ENCODE measurements around the gene VSTM2L.

The VSTM2L gene

DNA sequence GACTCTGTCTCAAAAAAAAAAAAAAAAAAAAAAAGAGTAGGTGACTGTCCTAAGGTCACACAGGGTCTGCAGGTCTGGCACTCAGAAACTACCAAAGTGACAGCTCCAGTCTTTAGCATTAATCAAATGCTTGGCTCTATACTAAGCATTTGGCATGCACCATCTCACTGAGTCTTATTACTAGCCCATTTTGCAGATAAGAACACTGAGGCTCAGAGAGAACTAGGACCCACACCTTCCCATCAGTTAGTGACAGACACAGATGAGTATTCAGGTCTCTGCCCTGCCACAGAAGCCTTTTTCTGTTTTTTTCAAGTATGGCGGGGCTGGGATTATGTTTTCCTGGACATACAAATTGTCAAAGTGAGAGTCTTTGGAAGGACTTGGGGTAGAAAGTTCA is 23.1 kb upstream of the VSTM2L start:
- no peak for DNase-seq

DNA sequence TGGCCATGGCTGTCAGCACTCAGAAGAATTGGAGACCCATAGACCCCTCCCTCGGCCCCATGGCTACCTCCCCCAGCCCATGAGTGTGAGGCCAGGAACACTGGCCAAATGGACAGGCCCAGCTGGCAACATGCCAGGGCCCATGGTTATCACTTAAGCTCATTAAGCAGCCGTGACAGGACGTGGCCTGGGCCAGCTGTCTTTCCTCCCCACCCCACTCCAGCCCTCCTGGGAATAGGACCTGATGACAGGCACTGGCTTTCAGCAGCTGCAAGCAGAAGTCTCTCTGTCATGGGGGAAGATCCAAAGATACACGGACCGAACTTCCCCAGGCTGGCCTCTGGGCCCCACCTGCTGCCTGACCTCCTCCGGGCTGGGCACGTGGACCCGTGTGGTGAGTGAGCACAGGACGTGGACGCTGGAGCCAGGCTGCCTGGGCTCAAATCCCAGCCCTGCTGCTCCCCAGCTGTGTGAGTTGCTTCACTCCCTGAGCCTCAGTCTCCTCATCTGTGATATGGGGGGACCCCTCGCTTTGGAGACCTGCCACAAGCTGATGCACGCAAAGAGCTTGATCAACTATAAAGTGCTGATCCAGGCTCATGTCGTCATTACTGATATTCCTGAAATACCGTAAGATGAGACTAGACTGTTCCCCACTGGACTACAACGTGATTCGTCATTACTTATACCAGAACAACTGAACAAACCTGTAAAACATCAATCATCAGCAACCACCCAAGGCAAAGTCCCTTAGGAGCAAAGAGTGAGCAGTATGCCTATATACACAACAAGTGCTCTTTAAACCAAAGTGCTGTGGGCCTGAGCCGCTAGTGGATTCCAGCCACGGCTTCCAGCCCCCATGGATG is 22.0 kb upstream of the VSTM2L start:
- DNase-seq = peak; percentile 56

DNA sequence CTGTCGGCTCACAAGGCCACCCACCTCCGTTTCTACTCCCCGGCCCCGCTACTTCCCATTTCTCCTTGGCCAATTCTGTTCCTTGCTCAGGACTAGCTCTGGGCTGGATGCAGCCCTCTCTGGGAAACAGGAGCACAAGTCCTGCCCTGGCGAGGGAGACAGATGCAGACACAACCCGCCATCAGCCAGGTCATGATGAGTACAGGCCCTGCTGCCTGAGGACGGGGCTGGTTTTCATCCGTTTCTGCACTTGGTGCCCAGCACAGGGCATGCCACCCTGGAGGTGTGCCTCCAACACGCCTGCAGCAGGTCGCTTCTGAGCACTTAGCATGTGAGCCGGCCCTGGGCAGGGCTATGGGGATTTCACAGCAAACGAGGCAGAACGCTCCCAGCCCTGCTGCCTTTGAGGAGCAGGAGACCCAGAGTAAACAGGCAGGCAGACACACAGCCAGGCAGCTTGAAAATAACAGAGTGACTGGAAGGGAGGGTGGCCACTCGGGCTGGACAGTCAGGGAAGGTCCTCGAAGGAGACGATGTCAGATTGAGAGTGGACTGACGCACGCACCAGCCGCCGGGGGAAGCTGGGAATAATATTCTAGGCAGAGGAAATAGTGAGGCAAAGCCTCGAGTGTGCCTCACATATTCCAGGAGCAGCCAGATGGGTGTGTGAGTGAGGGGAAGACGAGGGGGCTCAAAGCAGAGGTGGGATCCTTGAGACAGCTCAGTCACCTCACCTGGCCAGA is 21.2 kb upstream of the VSTM2L start:
- no peak for DNase-seq

DNA sequence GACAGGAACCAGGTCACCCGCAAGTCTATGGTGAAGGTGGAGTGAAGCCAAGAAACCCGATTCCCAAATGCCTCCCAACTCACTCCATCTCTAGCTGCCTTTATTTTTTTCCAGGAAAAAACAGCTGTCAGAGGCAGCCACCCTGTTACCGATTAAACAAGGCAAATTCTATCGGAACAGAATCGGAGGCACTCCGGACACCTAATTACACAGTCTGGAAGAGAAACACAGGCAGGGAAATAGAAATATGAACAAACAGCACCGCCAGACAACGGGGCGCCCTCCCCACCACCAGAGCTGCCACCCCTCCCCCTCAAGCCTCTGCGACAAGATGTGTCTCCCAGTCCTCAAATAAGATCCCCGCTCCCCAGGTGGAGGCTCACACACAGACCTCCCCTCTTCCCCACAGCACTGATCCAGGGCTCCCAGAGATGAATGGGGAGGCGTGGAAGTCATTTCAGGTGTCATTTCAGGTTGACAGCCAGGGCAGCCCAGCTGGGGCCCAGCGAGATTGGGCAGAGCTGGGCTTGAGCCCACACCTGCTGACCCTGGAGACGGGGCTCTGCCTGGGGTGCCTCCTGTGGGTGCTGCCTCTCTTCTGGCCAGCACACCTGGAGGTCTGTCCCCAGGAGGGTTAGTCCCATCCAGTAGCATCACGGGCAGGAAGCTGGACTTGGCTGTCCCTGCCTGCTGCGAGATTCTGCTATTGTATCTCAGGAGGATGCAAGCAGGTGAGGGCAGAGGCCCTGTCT is 19.8 kb upstream of the VSTM2L start:
- DNase-seq = no peak

DNA sequence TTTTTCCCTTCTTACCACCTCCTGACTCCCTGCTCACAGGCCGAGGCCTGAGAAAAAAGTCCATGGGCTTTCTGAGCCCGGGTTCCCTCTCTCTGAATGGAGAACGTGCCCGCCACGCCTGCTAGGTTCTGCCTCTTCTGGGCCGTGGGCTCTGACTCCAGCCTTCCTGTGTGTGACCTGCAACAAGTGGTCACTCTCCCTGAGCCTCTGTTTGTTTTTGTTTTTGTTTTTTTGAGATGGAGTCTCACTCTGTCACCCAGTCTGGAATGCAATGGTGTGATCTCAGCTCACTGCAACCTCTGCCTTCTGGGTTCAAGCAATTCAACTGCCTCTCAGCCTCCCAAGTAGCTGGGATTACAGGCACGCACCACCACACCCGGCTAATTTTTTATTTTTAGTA is 17.9 kb upstream of the VSTM2L start:
- DNase-seq = no peak

DNA sequence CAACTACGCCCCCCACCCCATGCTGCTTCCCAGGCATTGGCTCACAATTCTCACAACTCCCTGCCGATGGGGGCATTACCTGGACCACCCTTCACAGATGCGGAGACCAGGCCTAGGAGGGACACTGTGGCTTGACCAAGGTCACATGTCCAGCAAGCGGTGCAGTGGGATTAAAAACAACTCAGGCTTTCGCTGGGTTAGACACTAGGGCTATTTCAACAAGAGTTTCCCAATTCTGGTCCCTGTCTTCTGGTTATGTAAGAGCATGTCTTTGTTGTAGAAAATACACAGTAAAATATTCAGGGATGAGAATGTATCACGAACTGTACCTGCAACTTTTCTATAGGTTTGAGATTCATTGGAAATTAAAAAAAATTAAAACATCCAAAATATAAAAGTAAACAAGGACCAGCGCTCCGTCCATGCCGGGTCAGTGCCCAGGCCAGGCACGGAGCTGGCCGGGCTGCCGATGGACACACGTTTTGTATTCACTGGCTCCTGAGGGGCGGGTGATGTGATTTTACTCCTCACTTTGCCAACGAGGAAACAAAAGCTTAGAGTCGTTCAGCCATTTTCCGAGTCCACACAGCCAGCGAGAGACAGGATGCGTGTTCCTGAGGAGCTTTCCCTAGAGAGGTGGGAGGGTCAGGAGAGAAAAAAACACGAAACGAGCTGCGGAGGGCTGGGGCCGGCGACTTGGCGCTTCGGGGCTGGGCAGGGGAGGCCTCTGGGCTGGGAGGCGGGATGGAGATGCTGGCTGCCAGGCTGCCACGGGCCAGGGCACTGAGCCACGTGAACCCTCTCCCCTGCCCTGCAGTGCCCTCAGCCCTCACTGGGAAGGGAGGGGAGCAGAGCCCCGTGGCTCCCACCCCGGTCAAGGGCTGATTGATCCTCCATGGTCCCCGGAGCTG is 17.1 kb upstream of the VSTM2L start:
- no peak for DNase-seq

DNA sequence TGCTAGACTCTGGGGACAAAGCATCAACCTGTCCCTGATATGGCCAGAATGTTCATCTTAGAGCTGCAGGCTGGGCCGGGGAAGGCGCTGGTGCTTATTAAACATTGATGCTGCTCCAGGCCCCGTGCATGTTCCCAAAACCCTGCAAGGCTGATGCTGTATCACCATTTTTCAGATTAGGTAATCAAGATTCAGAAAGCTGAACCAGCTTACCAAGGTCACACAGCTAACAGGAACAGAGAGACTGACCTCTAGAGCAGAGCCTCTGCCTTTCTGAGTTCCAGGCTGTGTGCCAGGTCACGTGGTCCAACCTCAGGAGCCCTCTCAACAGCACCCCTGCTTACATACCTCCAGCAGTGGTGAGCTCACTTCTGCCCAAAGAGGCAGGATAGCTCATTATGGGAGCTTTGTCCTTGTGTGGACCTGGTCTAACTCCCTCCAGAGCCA is 16.1 kb upstream of the VSTM2L start:
- no peak for DNase-seq

DNA sequence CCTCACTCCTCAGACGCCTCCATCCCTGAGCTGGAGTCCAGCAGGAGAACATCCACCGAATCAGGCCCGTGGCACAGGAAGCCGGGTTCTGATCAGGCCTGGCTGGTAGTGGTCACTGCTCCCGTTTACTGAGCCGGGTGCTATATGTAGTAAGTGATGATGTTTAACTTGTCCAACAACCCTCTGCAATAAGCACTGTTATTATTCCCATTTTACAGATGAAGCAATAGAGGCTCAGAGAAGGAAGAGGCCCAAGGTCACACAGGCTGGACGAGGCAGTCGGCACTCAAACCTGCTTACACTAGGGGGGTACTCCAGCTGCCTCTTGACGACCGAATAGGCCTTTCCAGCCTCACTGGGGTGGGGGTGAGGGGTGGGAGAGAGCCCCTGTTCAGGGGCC is 14.3 kb upstream of the VSTM2L start:
- DNase-seq = no peak

DNA sequence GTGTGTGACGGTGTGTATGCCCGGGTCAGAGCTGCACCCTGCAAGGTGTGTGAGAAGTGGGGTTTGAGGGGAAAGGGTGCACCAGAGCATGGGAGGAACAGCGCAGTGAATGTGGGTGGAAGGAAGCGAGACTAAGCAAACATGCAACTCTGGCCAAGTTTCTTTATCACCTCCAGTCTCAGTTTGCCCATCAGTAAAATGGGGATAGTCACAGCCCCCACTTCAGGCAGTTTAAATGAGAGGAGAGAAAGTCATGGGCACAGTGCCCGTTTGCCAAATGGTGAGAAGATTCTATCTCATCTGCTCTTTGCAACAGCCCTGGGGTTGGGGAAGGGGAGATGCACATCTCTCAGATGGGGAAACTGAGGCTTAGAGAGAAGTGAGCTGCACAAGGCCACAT is 12.8 kb upstream of the VSTM2L start:
- no peak for DNase-seq

DNA sequence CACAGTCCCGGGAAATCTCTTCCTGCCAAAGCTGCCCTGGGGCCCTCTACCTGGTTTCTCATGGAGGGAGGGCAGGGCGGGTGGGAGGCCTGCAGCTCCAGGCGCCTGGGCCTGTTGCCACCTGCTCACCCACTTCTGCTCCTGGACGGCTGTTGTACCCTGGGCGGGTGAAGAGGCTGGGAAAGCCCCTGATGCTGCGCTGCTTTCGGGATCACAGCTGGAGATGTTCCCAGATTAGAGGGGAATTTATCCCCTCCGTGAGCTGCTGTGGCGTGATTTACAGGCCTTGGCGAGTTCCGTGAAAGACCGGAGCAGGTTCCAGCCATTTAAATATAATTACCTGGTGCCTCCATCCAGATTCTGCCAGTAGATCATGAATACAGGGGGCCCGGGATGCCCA is 12.3 kb upstream of the VSTM2L start:
- DNase-seq = no peak

DNA sequence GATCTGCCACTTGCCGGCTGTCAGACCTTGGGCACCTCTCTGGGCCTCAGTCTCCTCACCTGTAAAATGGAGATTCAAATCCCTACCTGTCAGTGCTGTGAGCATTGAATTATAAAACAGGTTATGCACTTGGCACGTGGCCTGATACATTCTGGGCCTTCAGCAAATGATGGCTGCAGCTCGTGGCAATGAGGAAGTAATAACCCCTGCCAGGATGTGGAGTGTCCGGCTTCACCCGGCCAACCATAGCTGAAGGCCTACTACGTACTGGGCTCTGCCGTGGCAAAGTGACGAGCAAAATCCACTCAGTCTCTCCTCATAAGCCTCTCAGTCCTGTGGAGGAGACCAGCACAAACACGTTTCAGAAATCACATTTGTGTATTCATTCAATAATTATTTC is 10.9 kb upstream of the VSTM2L start:
- DNase-seq = no peak

DNA sequence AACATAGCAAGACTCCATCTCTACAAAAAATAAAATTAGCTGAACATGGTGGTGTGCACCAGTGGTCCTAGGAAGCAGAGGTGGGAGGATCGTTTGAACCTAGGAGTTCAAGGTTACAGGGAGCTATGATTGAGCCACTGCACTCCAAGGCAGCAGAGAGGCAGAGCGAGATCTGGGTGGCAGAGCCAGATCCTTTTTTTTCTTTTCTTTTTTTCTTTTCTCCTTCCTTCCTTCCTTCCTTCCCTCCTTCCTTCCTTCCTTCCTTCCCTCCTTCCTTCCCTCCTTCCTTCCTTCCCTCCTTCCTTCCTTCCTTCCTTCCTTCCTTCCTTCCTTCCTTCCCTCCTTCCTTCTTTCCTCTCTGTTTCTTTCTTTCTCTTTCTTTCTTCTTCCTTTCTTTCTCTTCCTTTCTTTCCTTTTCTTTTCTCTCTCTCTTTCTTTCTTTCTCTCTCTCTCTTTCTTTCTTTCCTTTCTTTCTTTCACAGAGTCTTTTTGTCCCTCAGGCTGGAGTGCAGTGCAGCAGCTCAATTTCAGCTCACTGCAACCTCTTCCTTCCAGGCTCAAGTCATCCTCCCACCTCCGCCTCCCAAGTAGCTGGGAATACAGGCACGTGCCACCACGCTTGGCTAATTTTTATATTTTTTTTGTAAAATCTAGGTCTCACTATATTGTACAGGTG is 9.2 kb upstream of the VSTM2L start:
- DNase-seq = no peak

DNA sequence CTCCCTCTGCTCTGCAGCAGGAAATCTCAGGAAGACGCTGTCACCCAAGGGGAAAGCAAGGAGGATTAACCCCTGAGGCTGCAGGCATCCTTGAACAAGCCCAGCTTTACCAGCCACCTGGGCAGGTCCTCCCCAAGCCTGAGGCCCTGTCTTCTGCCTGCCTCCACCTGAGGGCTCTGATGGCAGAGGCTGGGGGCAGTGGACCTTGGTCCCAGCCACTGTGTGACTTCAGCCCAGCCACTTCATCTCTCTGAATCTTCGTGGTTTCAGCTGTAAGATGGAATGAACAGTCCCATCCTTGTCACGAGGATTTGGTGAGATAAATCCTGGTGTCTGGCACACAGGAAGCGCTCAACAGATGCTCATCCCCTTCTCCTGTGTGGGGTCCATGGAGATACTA is 8.5 kb upstream of the VSTM2L start:
- no peak for DNase-seq

DNA sequence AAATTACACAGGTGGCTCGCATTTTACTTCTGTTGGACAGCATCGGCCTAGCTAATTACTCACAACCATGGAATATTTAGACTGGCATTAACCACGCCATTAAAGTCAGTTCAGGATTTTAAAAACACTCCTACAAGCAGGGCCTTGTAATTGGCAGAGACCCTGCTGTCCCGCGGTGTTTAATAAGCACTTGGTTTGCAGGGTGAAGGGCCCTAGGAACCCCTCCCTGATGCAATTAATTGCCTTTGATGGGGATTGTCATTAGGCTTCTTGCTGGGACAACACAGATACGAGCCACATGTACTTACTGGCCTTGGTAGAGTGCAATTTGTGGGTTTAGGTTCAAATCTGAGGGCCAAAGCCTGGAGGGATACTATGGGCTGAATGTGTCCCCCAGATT is 7.8 kb upstream of the VSTM2L start:
- DNase-seq = no peak

DNA sequence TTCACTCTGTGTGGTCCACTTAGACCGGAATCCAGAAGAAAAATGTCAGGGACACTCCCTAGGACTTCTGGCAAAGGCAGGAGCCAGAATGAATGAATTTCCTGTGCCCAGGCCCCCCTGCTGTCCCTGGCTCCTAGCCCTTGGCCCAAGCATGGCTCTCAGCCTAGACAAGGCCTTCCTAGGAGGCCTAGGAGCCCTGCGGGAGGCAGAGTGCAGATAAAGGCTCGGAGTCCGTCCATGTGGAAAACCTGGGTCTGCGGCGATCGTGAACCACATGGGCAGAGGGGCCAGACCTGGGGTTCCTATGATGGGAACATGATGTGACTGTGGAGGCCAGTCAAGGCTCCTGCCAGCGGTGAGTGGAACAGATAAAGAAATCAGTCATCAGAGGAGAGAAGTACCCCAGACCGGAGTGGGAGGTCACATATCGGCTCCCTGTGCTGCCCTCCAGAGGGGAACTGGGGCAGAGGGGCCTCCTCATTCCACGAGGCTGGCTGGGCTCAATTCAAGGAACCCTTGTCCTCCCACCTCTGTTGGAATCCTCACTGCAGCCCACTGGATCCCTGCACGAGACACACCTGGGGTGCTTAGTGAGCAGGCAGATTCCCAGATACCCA is 5.9 kb upstream of the VSTM2L start:
- no peak for DNase-seq

DNA sequence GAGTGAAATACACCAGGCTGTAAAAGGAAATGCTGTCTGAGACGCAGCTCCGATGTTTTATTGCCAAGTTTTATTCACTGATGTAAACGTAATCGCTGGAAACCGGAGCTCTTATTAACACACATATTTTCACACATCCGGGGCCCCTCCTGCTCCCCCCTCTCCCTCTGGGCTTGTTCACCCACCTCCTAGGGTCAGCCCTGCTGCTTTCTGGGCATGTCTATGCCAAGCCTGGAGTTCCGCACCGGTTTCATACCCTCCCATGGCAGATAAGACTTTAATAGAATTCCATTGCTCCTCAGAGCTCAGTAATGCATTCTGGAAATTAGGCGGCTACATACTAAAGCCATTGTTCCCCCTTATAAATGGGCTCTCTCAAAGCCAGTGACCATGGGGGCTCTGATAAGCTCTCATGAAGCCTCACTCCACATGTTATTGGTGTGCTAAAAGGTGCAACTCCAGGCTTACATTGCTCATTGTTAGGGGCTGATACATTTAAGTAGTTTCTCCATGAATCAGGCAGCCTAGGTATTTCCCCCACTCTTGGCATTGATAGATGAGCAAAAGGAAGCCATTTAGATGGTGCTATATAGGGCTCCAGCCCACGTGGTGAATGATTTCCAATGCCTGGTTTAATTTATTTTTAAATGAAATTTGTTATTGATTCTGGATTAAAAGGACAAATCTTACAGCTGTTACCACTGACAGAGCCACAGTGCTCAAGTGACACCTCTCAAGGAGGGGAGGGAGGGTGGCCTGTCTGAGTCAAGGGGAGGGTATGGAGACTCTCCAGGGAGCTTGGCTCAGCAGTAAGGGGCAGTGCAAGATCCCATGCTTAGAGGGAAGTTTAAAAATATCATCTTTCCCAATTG is 4.5 kb upstream of the VSTM2L start:
- no peak for DNase-seq

DNA sequence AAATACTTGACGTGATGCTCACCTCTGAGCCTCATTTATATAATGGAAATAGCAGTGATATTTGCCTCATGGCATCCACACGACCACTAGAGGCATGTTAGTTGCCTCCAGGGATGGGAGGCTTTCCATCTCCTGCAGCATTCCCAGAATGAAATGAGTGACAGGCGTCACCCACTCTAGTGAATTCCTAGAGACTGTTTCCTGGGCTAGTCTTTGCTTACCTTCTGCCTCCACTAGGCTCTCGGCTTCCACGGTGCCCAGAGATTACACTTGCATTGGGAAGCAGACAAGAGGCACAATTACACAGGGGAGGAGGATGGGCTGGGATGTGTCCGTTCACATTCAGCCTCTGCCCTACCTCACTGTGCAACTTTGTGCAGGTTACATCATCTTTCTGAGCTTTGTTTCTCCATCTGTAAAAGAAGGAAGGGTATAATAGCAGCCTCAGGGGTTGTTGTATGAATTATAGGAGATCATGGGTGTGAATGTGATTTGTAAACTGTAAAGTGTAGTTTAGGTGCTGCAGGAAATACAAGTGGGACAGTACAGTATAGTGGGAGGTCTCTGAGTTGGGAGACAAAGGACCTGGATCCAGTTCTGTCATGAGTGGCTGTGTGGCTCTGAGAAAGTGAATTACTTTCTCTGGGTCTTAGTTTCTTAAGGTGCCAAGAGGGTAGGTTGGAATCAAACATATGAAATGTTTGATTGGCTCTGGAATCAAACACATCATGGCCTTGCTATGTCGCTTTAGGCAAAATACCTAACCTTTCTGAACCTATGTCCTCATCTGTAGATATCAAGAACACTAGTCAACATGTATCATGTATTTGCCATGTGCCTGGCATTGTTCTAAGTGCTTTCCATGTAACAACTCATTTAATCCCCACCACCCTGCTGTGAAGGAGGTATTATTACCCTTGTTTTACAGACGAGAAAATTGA is 3.6 kb upstream of the VSTM2L start:
- no peak for DNase-seq

DNA sequence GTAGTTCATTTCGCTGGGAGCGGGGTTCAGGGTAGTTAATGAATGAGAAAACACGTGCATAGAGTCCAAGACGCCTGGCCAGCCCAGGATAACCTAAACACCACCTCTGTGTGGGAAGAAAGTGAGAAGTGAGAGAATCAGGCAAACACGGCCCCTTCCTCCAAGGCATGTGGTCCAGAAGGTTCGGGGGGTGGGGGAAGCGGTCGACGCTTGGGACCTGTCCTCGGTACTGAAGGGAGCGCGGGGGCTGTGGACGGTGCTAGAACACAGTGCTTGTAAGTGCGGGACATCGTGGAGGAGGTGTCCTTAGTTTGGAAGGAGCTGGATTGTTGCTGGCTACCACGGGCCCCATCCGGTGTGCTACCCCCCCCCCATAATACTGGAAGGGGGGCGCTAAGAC is 1.7 kb upstream of the VSTM2L start:
- DNase-seq = no peak

All from right forelimb (tissue), 1 donor.